Ovary (tissue), 3 donors: Measurements from ENCODE around the gene CSTF3.

Experiments used
- POLR2A ChIP-seq: fragments of 450-650 bp; IDR thresholded peaks from one replicate; pipeline ENCODE4 v1.6.1; 2017; ENCODE audit warnings: antibody characterized with exemption, mild to moderate bottlenecking, moderate library complexity
- TF ChIP-seq, protein P1 (sequence below), 3 donors: fragments of 450-650 bp in 2 of 3; fragments of 200-600 bp in 1 of 3; IDR thresholded peaks; one replicate each; pipeline versions ENCODE4 v1.5.1 to v1.8.0; 2016 to 2022; ENCODE audit warnings: antibody characterized with exemption in 3 of 3, mild to moderate bottlenecking in 1 of 3
- donor health status: DM: no; HTN: no; CAD: no.

DNA sequence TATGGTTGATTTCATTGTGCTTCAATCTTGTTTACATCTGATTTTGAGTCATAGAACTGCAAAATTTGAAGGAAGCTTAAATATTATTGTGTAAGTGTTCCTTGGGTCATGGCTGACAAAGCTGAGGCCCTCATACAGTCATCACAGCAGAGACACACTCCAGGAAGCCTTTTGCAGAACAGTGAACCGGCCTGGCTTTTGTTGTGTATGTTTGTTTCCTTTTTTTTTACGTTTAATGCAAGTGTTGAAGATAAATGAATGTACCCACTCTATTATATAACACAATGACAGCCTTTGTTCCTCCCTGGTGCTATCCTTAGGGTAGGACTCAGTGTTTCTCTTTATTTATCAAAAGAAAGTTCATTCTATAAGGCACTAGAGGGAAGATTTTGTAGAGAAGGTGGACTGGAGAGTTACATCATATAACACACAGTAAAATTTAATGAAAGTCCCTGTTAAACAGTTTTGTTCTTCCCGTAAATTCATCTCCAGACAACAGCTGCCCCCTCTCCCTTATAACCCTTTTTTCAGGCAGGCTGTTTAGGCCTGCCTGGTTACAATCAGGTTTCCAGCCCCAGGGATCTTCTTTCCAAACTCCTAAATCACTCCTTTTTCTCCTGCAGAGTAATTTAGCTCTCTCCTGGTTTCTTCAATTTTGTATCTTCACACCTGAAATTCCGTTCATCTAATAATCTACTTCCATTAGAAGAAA lies 34.3 kb upstream of the CSTF3 start:
- no peak for TF ChIP-seq POLR2A
- TF ChIP-seq, protein P1, sequence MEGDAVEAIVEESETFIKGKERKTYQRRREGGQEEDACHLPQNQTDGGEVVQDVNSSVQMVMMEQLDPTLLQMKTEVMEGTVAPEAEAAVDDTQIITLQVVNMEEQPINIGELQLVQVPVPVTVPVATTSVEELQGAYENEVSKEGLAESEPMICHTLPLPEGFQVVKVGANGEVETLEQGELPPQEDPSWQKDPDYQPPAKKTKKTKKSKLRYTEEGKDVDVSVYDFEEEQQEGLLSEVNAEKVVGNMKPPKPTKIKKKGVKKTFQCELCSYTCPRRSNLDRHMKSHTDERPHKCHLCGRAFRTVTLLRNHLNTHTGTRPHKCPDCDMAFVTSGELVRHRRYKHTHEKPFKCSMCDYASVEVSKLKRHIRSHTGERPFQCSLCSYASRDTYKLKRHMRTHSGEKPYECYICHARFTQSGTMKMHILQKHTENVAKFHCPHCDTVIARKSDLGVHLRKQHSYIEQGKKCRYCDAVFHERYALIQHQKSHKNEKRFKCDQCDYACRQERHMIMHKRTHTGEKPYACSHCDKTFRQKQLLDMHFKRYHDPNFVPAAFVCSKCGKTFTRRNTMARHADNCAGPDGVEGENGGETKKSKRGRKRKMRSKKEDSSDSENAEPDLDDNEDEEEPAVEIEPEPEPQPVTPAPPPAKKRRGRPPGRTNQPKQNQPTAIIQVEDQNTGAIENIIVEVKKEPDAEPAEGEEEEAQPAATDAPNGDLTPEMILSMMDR (IDR thresholded peaks at IDR 0.05) = no peak
